Measurements from ENCODE around the gene IRF2BPL.

IRF2BPL gene

GRCh38 chr14:77053046-77053841 is 24.7 kb upstream of the IRF2BPL start:
- DNase-seq = peak; percentile 91

GRCh38 chr14:77052281-77053044 is 24.0 kb upstream of the IRF2BPL start:
- no peak for DNase-seq

GRCh38 chr14:77051116-77051515 is 22.6 kb upstream of the IRF2BPL start:
- no peak for DNase-seq

- no peak for DNase-seq
Measured at GRCh38 chr14:77046721-77047120, 18.2 kb upstream of the IRF2BPL start.

- no peak for DNase-seq
Measured at GRCh38 chr14:77045238-77046162, 17.0 kb upstream of the IRF2BPL start.

- DNase-seq = peak; percentile 61
Measured at GRCh38 chr14:77044783-77045237, 16.3 kb upstream of the IRF2BPL start.

- peak; percentile 58 for DNase-seq
Measured at GRCh38 chr14:77043984-77044485, 15.5 kb upstream of the IRF2BPL start.

- peak; percentile 72 for DNase-seq
Measured at GRCh38 chr14:77043177-77043983, 14.9 kb upstream of the IRF2BPL start.

- DNase-seq = peak; percentile 78
Measured at GRCh38 chr14:77041881-77042545, 13.5 kb upstream of the IRF2BPL start.

- no peak for DNase-seq
Measured at GRCh38 chr14:77040741-77041653, 12.5 kb upstream of the IRF2BPL start.

- DNase-seq = peak; percentile 100
Measured at GRCh38 chr14:77040059-77040740, 11.7 kb upstream of the IRF2BPL start.

- DNase-seq = peak; percentile 82
Measured at GRCh38 chr14:77039285-77040058, 11.0 kb upstream of the IRF2BPL start.

GRCh38 chr14:77037938-77038568 is 9.5 kb upstream of the IRF2BPL start:
- peak; percentile 68 for DNase-seq

- peak; percentile 78 for DNase-seq
Measured at GRCh38 chr14:77037215-77037937, 8.9 kb upstream of the IRF2BPL start.

- no peak for DNase-seq
Measured at GRCh38 chr14:77036484-77037214, 8.1 kb upstream of the IRF2BPL start.

GRCh38 chr14:77035267-77035666 is 6.8 kb upstream of the IRF2BPL start:
- no peak for DNase-seq

Data from eye (tissue), 1 donor.